IPS-20b (cell line): ENCODE data around the gene TMEM273.

Source experiments
- H3K27ac ChIP-seq: one replicate; pipeline ENCODE4 v1.5.1; 2013; ENCODE audit warnings: low read length
- H3K27me3 ChIP-seq: 2 replicates; pipeline ENCODE4 v1.6.1; 2013; ENCODE audit warnings: mild to moderate bottlenecking, low read length, inconsistent platforms; ENCODE audit not compliant: insufficient read depth
- H3K36me3 ChIP-seq: 2 replicates; pipeline ENCODE4 v1.6.1; 2013; ENCODE audit warnings: low read depth, mild to moderate bottlenecking, inconsistent platforms, low read length, moderate library complexity; ENCODE audit not compliant: insufficient read depth
- H3K4me1 ChIP-seq: 2 replicates; pipeline ENCODE4 v1.6.1; 2013; ENCODE audit warnings: mild to moderate bottlenecking, control low read depth, inconsistent platforms, low read length, moderate library complexity; ENCODE audit not compliant: insufficient read depth
- H3K4me3 ChIP-seq: 2 replicates; pipeline ENCODE4 v1.5.1; 2013; ENCODE audit warnings: mild to moderate bottlenecking, low read length, inconsistent platforms
- H3K9ac ChIP-seq: 2 replicates; pipeline ENCODE4 v1.6.1; 2013; ENCODE audit warnings: low read depth, mild to moderate bottlenecking, inconsistent platforms, low read length, moderate library complexity
- H3K9me3 ChIP-seq: 2 replicates; pipeline ENCODE4 v1.6.1; 2013; ENCODE audit warnings: mild to moderate bottlenecking, low read depth, low read length, inconsistent platforms; ENCODE audit not compliant: insufficient read depth

Gene TMEM273

DNA sequence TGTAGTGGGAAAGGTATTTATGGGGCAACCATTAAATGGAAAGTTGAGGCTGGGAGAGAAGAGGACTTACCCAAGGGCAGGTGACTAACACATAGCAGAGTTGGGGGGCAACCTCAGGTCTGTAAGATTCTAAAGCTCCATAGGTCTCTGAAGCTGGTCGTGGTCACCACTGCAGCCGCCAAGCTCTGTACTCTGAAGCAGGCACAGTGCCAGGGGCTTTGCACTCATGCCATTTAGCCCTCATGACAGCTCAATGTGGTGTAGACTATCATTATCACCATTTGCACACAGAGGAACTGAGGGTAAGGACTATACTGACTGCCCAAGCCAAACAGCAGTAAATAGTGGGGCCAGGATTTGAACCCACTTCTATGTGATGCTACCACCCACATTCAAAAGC lies 32.5 kb upstream of the TMEM273 start:
- Histone ChIP-seq H3K4me3 (no peak overlapping the region), H3K36me3 (no peaks in the 10 kb centered on the region), H3K9ac (no peak overlapping the region), H3K4me1 (no peaks in the 10 kb centered on the region), H3K27me3 (no peaks in the 10 kb centered on the region), H3K27ac (no peak overlapping the region), H3K9me3 (no peaks in the 10 kb centered on the region)

DNA sequence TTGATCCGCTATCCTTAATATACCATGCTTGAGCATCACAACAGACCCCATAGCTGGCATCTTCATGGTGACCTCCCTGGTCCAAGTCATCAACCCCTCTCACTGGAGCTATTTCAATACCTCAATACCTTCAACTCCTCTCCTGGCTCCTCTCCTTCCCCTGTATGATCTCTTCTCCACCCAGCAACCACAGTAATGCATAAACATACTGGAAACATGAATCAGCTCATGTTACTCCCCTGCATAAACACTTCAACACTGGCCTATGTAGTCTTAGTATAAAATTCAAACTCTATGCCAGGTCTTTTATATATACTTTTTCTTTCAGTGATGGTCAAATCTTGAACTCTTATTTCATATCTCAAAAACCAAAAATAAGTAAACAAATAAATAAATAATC lies 31.8 kb upstream of the TMEM273 start:
- no peak overlapping the region for H3K9ac ChIP-seq
- H3K27me3 ChIP-seq = no peaks in the 10 kb centered on the region
- H3K27ac ChIP-seq = no peak overlapping the region

DNA sequence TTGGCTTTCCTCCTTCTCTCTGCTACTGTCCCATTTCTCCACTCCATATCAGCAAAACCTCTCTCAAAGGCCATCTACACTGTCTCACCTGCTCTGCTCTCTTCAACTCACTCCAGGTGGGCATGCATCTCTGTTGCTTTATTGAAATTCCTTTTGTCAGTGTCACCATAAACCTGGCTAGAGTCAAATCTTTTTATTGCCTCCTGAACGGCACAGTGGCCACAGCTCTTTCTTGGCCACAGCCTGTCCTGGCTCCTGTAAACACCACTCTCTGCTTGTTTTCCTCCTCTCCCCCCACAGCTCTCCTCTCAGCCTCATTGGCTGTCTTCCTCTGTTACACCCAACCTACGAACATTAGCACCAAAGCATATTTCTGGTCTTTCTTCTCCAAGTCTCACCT lies 31.1 kb upstream of the TMEM273 start:
- Histone ChIP-seq H3K9ac (no peak overlapping the region), H3K36me3 (no peaks in the 10 kb centered on the region), H3K4me1 (no peaks in the 10 kb centered on the region), H3K4me3 (no peak overlapping the region), H3K9me3 (no peaks in the 10 kb centered on the region), H3K27me3 (no peaks in the 10 kb centered on the region), H3K27ac (no peak overlapping the region)

More for the DNA sequence above, 31.8 kb upstream of the TMEM273 start:
- Histone ChIP-seq H3K9me3 (no peaks in the 10 kb centered on the region), H3K36me3 (no peaks in the 10 kb centered on the region), H3K4me1 (no peaks in the 10 kb centered on the region), H3K4me3 (no peak overlapping the region)

DNA sequence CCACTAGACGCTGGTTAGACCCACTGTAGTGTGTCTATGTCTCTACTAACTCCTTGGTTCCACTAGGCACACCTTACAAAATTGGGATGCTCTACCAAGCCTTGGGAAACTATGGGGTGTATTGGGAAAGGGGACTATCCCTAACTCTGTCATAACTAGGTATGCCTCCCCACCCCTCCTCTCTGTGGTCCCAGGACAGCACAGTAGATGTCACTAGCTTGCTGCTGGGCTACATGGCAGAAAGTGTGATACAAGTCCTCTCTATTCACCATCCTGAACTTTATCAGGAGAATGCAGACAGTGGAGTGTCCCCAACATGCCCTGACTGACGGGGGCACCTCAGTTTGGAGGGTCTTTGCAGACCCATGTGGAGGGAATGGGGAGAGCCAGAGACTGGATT lies 30.3 kb upstream of the TMEM273 start:
- H3K9ac ChIP-seq = no peak overlapping the region
- H3K4me1 ChIP-seq = no peaks in the 10 kb centered on the region
- H3K4me3 ChIP-seq = no peak overlapping the region
- no peaks in the 10 kb centered on the region for H3K27me3 ChIP-seq
- no peak overlapping the region for H3K27ac ChIP-seq
- H3K36me3 ChIP-seq = no peaks in the 10 kb centered on the region
- H3K9me3 ChIP-seq = no peaks in the 10 kb centered on the region

DNA sequence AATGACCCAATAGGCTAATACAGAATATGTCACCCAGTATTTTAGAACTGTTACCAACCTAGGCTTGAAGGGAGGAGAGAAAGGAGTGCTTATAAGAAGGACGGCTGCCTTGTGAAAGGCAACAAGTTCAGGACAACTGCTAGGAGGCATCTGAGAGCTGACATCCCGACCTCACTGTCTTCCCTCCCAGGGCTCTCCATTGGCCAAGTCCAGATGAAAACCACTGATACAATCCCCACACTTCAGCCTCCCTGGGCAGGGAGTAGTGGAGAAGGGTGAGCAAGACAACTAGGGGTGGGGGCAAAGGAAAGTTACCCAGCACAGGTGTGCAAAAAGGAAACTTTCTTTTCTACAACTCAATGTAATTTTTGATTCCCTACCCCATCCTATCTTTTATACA lies 29.5 kb upstream of the TMEM273 start:
- H3K27me3 ChIP-seq = no peaks in the 10 kb centered on the region
- no peaks in the 10 kb centered on the region for H3K9me3 ChIP-seq
- no peak overlapping the region for H3K27ac ChIP-seq
- no peaks in the 10 kb centered on the region for H3K4me1 ChIP-seq
- H3K4me3 ChIP-seq = no peak overlapping the region
- H3K36me3 ChIP-seq = no peaks in the 10 kb centered on the region
- no peak overlapping the region for H3K9ac ChIP-seq

DNA sequence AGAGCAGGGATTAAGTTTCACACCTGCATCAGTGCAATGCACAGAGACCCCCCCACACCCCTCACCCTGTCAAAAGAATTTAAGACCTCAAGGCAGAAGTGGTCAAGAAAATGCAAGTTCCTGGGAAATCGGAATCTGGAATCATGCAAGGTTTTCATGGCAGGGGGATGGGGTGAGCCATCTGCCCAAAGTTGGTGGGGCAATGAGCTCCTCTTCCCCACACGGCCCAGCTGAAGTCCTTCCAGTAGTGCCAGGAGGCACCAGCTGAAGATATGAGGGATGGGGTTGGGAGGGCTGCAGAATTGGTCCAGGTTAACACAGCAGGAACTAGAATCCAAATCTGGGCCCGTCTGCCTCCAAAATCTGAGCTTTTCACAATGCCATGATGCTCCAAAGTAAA lies 25.0 kb upstream of the TMEM273 start:
- no peaks in the 10 kb centered on the region for H3K36me3 ChIP-seq
- H3K27ac ChIP-seq = no peak overlapping the region
- no peak overlapping the region for H3K9ac ChIP-seq
- H3K4me3 ChIP-seq = no peak overlapping the region
- H3K4me1 ChIP-seq = no peaks in the 10 kb centered on the region
- H3K9me3 ChIP-seq = no peaks in the 10 kb centered on the region
- no peaks in the 10 kb centered on the region for H3K27me3 ChIP-seq

DNA sequence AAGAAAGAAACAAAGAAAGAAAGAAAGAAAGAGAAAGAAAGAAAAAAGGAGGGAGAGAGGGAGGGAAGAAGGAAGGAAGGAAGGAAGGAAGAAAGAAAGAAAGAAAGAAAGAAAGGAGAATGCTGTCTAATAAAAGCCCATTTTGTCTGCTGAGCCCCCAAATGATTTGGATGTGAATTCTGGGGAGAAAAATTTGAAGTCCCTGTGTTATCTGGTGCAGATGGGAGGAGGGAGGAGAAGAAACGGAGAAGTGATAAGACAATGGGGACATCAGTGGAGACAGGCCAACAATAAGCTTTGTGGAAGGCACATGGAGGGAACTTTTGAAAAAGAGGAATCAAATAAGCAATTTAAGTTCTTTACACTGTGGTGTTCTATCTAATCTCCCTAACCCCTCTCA lies 24.6 kb upstream of the TMEM273 start:
- Histone ChIP-seq H3K27me3 (no peaks in the 10 kb centered on the region), H3K27ac (no peak overlapping the region), H3K4me3 (no peak overlapping the region), H3K9ac (no peak overlapping the region), H3K36me3 (no peaks in the 10 kb centered on the region), H3K4me1 (no peaks in the 10 kb centered on the region), H3K9me3 (no peaks in the 10 kb centered on the region)

DNA sequence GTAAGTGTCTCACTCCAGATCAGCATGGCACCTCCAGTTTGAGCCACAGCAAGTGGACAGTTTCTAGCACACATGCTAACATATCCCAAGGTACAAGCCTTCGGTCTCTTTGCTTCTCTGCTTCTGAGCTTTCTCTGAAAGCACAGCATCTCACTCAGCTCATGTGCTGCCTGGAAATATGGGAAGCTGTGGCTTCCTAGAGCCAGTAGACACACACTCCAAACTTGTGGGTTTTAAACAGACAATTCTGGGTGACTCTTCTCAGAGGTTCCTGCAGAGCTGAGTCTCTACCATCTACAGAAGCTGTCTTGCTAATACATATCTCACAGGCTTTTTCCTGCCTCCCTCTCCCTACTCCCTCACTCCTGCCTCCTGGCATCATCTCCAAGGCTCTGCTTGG lies 23.9 kb upstream of the TMEM273 start:
- no peaks in the 10 kb centered on the region for H3K9me3 ChIP-seq
- H3K27ac ChIP-seq = no peak overlapping the region
- H3K4me3 ChIP-seq = no peak overlapping the region
- no peak overlapping the region for H3K9ac ChIP-seq
- H3K27me3 ChIP-seq = no peaks in the 10 kb centered on the region
- H3K36me3 ChIP-seq = no peaks in the 10 kb centered on the region
- no peaks in the 10 kb centered on the region for H3K4me1 ChIP-seq

DNA sequence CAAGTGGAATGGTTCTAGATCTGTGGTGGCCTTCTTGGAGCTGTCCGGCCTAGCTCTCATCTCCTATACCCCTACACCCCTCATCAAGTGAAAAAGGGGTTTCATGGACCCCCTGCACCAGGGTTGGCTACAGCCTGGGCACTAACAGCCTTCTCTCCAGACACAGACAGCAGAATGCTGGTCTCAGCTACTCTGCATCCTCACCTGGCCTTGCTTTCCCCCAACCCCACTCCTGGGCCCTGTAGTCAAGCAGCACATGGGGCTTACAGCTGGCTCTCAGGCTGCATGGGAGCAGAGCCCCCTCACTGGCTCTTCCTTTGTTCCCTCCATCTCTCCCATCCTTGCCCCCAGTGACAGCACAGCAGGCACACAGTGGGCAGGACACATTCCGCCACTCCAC lies 20.8 kb upstream of the TMEM273 start:
- H3K27me3 ChIP-seq = no peaks in the 10 kb centered on the region
- no peaks in the 10 kb centered on the region; the same call in 1 of the 2 replicates for H3K9me3 ChIP-seq
- H3K27ac ChIP-seq = no peak overlapping the region
- no peak overlapping the region for H3K9ac ChIP-seq
- H3K4me1 ChIP-seq = no peaks in the 10 kb centered on the region
- no peaks in the 10 kb centered on the region for H3K36me3 ChIP-seq
- H3K4me3 ChIP-seq = no peak overlapping the region

DNA sequence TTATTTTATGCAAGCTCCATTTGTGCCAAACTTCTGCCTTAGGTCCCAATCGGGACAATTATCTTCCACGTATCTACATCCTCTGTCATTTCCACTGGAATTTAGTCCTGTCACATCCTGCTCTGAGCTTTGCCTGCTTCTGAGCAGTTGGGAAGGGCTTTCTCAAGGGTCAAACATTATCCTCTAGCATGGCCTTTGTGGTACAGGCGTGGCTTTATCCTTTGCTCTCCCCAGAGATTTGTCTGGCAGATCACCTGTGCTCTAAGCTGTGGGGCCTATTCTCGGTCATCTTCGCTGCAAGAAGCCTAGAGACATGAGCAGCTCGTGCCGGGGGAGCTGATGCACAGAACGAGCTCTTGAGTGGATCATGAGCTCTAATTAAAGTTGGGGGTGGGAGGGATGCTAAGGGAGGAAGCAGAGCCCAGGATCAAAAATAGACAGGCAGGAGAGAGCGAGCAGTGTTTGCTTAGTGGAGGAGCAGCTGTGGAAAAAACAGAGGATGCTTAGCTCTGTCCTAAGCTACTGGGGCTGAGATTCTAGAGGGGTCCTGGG lies 19.8 kb upstream of the TMEM273 start:
- no peaks in the 10 kb centered on the region for H3K4me1 ChIP-seq
- H3K9ac ChIP-seq = no peak overlapping the region
- H3K27me3 ChIP-seq = no peaks in the 10 kb centered on the region
- H3K27ac ChIP-seq = no peak overlapping the region
- no peaks in the 10 kb centered on the region; the same call in 1 of the 2 replicates for H3K9me3 ChIP-seq
- no peaks in the 10 kb centered on the region for H3K36me3 ChIP-seq
- no peak overlapping the region for H3K4me3 ChIP-seq

DNA sequence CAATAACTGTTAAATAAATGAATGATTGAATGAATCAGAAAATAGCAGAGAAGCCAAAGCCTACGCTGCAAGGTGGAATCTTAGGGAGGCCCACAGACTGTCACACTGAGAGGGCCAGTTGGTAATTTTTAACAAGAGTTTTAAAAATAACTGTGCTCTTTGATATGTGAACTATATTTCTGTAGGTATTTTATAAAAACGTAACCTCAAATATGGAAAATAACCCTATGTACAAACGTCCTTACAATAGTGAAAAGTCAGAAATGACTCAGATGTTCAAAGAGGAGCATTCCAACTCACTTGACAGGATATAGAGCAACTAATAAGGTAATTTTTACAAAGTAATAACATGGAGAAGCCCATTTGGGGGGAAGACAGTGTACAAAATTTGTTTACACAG lies 18.9 kb upstream of the TMEM273 start:
- no peaks in the 10 kb centered on the region for H3K4me1 ChIP-seq
- no peaks in the 10 kb centered on the region for H3K36me3 ChIP-seq
- no peak overlapping the region for H3K27ac ChIP-seq
- H3K9ac ChIP-seq = no peak overlapping the region
- no peaks in the 10 kb centered on the region; the same call in 1 of the 2 replicates for H3K9me3 ChIP-seq
- H3K4me3 ChIP-seq = no peak overlapping the region
- no peaks in the 10 kb centered on the region for H3K27me3 ChIP-seq

DNA sequence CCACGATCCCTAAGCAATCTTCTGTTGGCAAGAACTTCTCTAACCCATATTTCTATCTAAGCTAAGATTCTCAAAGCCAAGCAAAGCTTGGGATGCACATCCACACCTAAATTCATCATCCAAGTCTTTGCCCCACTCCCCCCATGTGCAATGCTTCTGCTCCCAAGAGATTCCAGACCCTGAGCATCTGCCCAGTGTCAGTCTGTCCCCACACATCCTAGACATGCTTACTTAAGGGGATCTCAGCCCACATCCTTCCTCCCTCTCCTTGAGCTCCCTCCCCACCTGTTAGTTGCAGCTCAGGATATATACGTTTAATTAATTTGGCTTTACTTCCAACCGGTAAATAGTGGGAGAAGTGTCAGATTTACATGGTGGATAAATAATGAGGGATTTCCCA lies 17.0 kb upstream of the TMEM273 start:
- H3K27me3 ChIP-seq = no peaks in the 10 kb centered on the region
- H3K27ac ChIP-seq = no peak overlapping the region
- H3K9ac ChIP-seq = no peak overlapping the region
- no peaks in the 10 kb centered on the region; the same call in 1 of the 2 replicates for H3K9me3 ChIP-seq
- H3K36me3 ChIP-seq = no peaks in the 10 kb centered on the region
- no peaks in the 10 kb centered on the region for H3K4me1 ChIP-seq
- H3K4me3 ChIP-seq = no peak overlapping the region
